C4-2B (cell line): ENCODE measurements around the gene MORN1.

Experiments used
- CTCF ChIP-seq: fragments of 450-650 bp; conservative IDR thresholded peaks from 2 replicates; pipeline ENCODE4 v1.5.1; 2017; ENCODE audit warnings: mild to moderate bottlenecking
- ZFX ChIP-seq: fragments of 450-650 bp; IDR thresholded peaks from 2 replicates; pipeline ENCODE4 v1.6.1; 2017

GRCh38 chr1:2416403-2416802 is 25.0 kb upstream of the MORN1 start:
- TF ChIP-seq CTCF (no peak), ZFX (no peak)
